AG08396 (cell line): Measurements from ENCODE around the gene PIF1.
"Not testable (repeated sequence)": the region's sequence is repeated elsewhere in the genome, so short reads cannot be mapped to it uniquely, and the experiment has no call there.

Source experiments
- DNase-seq: peaks from one replicate; pipeline ENCODE4 v3.0.0; 2012; ENCODE audit warnings: low spot score, mixed read lengths

The PIF1 gene

GRCh38 chr15:64810497-64811326 is 14.7 kb downstream of the PIF1 start:
- no peak for DNase-seq

- peak; percentile 89 for DNase-seq
Measured at GRCh38 chr15:64809649-64810496, 15.6 kb downstream of the PIF1 start.

GRCh38 chr15:64808785-64809453 is 16.5 kb downstream of the PIF1 start:
- no peak for DNase-seq

- no peak for DNase-seq
Measured at GRCh38 chr15:64807751-64808222, 17.7 kb downstream of the PIF1 start.

GRCh38 chr15:64807051-64807749 is 18.2 kb downstream of the PIF1 start:
- no peak for DNase-seq

GRCh38 chr15:64806509-64806908 is 18.9 kb downstream of the PIF1 start:
- DNase-seq = no peak

GRCh38 chr15:64804619-64805018 is 20.8 kb downstream of the PIF1 start:
- no peak for DNase-seq

GRCh38 chr15:64803526-64803925 is 21.9 kb downstream of the PIF1 start:
- DNase-seq = no peak

- no peak for DNase-seq
Measured at GRCh38 chr15:64800476-64800875, 25.0 kb downstream of the PIF1 start.

- DNase-seq = not testable (repeated sequence)
Measured at GRCh38 chr15:64798905-64799304, 26.5 kb downstream of the PIF1 start.

GRCh38 chr15:64795921-64796320 is 29.5 kb downstream of the PIF1 start:
- not testable (repeated sequence) for DNase-seq

- not testable (repeated sequence) for DNase-seq
Measured at GRCh38 chr15:64795299-64795698, 30.1 kb downstream of the PIF1 start.

GRCh38 chr15:64792282-64792681 is 33.2 kb downstream of the PIF1 start:
- no peak for DNase-seq

GRCh38 chr15:64791401-64791800 is 34.0 kb downstream of the PIF1 start:
- DNase-seq = no peak

GRCh38 chr15:64783796-64784195 is 41.7 kb downstream of the PIF1 start:
- DNase-seq = no peak

GRCh38 chr15:64782751-64783150 is 42.7 kb downstream of the PIF1 start:
- no peak for DNase-seq

GRCh38 chr15:64781299-64781698 is 44.1 kb downstream of the PIF1 start:
- no peak for DNase-seq

- no peak for DNase-seq
Measured at GRCh38 chr15:64780600-64781156, 44.8 kb downstream of the PIF1 start.

GRCh38 chr15:64779630-64780029 is 45.8 kb downstream of the PIF1 start:
- no peak for DNase-seq

GRCh38 chr15:64779024-64779423 is 46.4 kb downstream of the PIF1 start:
- no peak for DNase-seq

GRCh38 chr15:64776402-64776786 is 49.1 kb downstream of the PIF1 start:
- DNase-seq = no peak
